ENCODE results near the gene ERFL. TPM values are rescaled to one million over a fixed set of nuclear protein-coding genes. Genes with fewer than 3 reads are reported as not detected.
A peak's percentile ranks its signal among the peaks of the same experiment; 100 is the strongest.
"Not testable (repeated sequence)": the region's sequence is repeated elsewhere in the genome, so short reads cannot be mapped to it uniquely, and the experiment has no call there.

The ERFL gene
- total and polyA plus RNA-seq, 8 donors = 0.06 to 0.37 (median 0.22) TPM; not detected in 1

DNA sequence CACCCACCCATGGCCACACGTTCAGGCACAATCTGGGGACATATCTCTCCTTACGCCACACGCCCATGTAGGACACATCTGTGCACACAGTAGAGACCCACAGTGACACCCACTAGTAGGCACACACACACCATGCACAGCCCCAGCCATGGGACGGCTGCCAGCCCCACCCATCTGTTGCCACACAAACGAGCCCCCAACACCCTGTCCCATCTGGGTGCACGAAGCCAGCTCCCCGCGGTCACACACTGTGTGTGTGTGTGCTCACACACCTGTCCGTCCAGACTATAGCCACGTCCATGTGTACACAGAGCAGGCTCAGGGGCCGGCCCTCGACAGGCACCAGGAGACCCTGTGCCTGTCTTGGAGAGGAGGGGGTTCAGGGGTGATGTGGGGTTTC lies 10.6 kb downstream of the ERFL start:
- ATAC-seq (no peak), FAIRE-seq (no peak), DNase-seq (peak in 2 of 6 donors; percentile 16 to 51)
- Histone ChIP-seq H3K4me3 (no peak overlapping the region), H3K36me3 (no peaks in the 10 kb centered on the region), H3K27ac (no peak overlapping the region), H3K27me3 (peaks cover 0 to 7% (median 0%) of the 10 kb centered on the region in 4 donors), H3K9me3 (no peaks in the 10 kb centered on the region), H3K4me1 (no peaks in the 10 kb centered on the region)
- no peak for TF ChIP-seq CTCF (IDR thresholded peaks at IDR 0.05)
- 38 to 40% methylated on average over 12 of the region's 12 CpGs for WGBS, 2 donors
- intact Hi-C loops (cut with DNase I) = no loop called here

DNA sequence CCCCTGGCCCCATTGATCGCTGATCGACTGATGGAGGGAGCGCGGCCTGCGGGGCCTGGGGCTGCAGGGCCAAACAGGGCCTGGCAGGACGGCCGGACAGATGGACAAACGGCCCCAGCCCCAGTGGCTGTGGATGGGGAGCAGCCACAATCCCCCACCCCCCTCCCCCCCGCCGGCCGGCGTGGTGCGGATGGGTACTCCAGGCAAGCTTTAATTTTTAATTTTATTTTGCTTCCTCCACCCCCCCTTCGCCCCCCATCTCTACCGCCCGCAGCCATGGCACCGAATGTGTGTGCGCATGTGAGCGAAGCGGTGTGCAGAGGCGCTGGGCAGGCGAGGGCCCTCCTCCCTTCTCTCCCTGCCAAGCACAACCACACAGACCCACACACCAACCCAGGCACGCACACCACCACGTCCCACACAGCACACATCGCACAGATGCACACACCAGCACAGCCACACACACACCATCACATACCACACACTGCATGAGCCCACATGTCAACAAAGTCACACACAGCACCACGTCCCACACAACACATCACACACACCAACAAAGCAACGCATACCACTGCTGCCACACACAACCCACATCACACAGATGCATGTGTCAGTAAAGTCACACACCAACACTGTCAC lies 12.4 kb downstream of the ERFL start:
- Histone ChIP-seq H3K9me3 (no peaks in the 10 kb centered on the region), H3K4me1 (no peaks in the 10 kb centered on the region), H3K27ac (no peak overlapping the region), H3K36me3 (no peaks in the 10 kb centered on the region), H3K27me3 (peaks cover 0 to 7% (median 0%) of the 10 kb centered on the region in 4 donors), H3K4me3 (no peak overlapping the region)
- FAIRE-seq = no peak
- intact Hi-C loops (cut with DNase I) = no loop called here
- no peak for ATAC-seq
- WGBS, 2 donors = 34 to 36% methylated on average over 21 to 27 of the region's 27 CpGs
- DNase-seq = peak in 1 of 6 donors; percentile 30
- TF ChIP-seq CTCF (IDR thresholded peaks at IDR 0.05) = no peak

DNA sequence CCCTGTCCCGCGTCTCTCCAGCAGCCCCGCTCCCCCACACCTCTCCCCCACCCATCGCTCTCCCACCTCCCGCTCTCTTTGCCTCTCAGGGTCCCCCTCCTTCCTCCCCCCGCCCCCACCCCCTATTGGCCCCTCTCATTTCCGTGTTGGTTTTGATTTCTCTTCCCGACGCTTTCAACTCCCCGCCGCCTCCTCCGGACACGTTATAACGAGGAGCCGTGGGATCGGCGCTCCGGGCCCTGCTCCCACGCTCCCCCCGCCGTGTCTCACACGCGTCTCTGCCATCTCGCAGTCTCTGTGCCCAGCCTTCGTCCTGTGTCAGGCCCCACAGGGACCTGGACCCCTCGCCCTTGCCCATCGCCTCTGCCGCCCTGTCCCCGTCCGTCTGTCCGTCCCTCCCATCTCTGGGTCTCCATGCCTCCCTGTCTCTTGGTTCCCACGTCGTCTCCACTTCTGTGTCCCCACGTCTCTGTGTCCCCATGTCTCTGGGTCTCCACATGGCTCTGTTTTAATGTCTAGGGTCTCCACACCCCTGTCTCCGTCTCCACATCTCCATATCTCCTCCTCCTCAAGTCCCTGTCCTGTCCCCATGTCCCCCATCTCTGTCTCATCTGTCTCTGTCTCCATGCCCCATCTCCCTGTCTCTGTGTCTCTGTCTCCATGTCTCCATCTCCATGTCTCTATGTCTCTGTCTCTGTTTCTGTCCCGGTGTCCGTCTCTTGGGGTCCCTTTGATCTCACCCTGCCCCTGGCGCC lies 13.1 kb downstream of the ERFL start:
- Histone ChIP-seq H3K36me3 (no peaks in the 10 kb centered on the region), H3K27ac (no peak overlapping the region), H3K4me3 (no peak overlapping the region), H3K9me3 (no peaks in the 10 kb centered on the region), H3K4me1 (no peaks in the 10 kb centered on the region), H3K27me3 (peaks cover 0 to 7% (median 0%) of the 10 kb centered on the region in 4 donors)
- WGBS, 2 donors = 7% methylated on average over 38 of the region's 38 CpGs
- DNase-seq (peak in 1 of 6 donors; percentile 42), ATAC-seq (no peak), FAIRE-seq (no peak)
- intact Hi-C loops (cut with DNase I) = no loop called here
- TF ChIP-seq CTCF (IDR thresholded peaks at IDR 0.05) = no peak

DNA sequence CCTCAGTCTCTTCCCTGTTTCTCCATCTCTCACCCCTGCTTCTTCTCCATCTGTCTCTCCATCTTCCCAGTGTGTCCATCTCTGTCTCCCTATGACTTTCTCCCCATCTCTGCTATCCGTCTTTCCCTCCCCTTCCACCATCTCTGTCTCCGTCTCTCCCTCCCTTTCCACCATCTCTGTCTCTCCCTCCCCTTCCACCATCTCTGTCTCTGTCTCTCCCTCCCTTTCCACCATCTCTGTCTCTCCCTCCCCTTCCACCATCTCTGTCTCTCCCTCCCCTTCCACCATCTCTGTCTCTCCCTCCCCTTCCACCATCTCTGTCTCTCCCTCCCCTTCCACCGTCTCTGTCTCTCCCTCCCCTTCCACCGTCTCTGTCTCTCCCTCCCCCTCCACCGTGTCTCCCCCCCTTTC lies 13.8 kb downstream of the ERFL start:
- FAIRE-seq; H3K4me3 ChIP-seq; ATAC-seq; H3K36me3 ChIP-seq; H3K27ac ChIP-seq; H3K27me3 ChIP-seq; H3K9me3 ChIP-seq; intact Hi-C loops (cut with DNase I); DNase-seq; H3K4me1 ChIP-seq: not testable (repeated sequence)
- WGBS, 2 donors = 6 to 15% methylated on average over 5 of the region's 5 CpGs

- no peak for TF ChIP-seq CTCF (IDR thresholded peaks at IDR 0.05)
- H3K4me1 ChIP-seq = no peaks in the 10 kb centered on the region
- peaks cover 0 to 7% (median 0%) of the 10 kb centered on the region in 4 donors for H3K27me3 ChIP-seq
Measured at GRCh38 chr19:41913538-41914423, 14.5 kb downstream of the ERFL start.

More at GRCh38 chr19:41913538-41914423, 14.5 kb downstream of the ERFL start:
- no peak overlapping the region for H3K27ac ChIP-seq
- no peaks in the 10 kb centered on the region for H3K36me3 ChIP-seq
- intact Hi-C loops (cut with DNase I) = no loop called here
- no peaks in the 10 kb centered on the region for H3K9me3 ChIP-seq
- FAIRE-seq = no peak
- ATAC-seq = no peak
- H3K4me3 ChIP-seq = no peak overlapping the region
- DNase-seq = peak in 1 of 6 donors; percentile 39
- WGBS, 2 donors = 9 to 10% methylated on average over 21 of the region's 21 CpGs
